Activated CD8-positive, alpha-beta T cell treated with anti-CD3 and anti-CD28 coated beads for 36 hours (primary cell): ENCODE data around the gene ZCCHC17. TPM values are rescaled to one million over a fixed set of nuclear protein-coding genes. Genes with fewer than 3 reads are reported as not detected.

Experiments used
- ATAC-seq: fragments of 200-7000 bp; cut with Tn5 transposase; one replicate; pipeline ENCODE4 v1.10.0; 2021; ENCODE audit warnings: mild to moderate bottlenecking, moderate library complexity
- CTCF ChIA-PET: fragments of 350-600 bp; sonication (Branson Sonifier 250); formaldehyde crosslinking; loops from one replicate; lab custom pipeline; 2021; ENCODE audit warnings: antibody characterized with exemption; lab: Charles Lee
- POLR2A ChIA-PET: fragments of 350-600 bp; sonication (Branson Sonifier 250); formaldehyde crosslinking; loops from one replicate; lab custom pipeline; 2021; ENCODE audit warnings: antibody characterized with exemption; lab: Charles Lee
- DNase-seq: peaks from one replicate; pipeline ENCODE4 v3.0.0-alpha.2; 2020
- H3K27ac Mint-ChIP-seq: one replicate; pipeline ENCODE4 v1.8.0; 2021; ENCODE audit warnings: mild to moderate bottlenecking, mixed read lengths
- H3K27me3 Mint-ChIP-seq: one replicate; pipeline ENCODE4 v1.8.0; 2021; ENCODE audit warnings: mixed read lengths
- H3K36me3 Mint-ChIP-seq: one replicate; pipeline ENCODE4 v1.8.0; 2021; ENCODE audit warnings: low read depth, mixed read lengths
- H3K4me1 Mint-ChIP-seq: one replicate; pipeline ENCODE4 v1.8.0; 2021; ENCODE audit warnings: low read depth, mixed read lengths
- H3K4me3 Mint-ChIP-seq: one replicate; pipeline ENCODE4 v1.8.0; 2021; ENCODE audit warnings: mild to moderate bottlenecking, moderate library complexity, mixed read lengths
- H3K9me3 Mint-ChIP-seq: one replicate; pipeline ENCODE4 v1.8.0; 2021; ENCODE audit warnings: mixed read lengths
- intact Hi-C: fragments of 100-400 bp; cut with micrococcal nuclease; formaldehyde crosslinking; loops from one replicate; pipeline ENCODE4 v1.10.0; 2022
- total RNA-seq, 2 experiments: library from RNA; stranded (reverse); gene quantifications; one replicate each; pipeline ENCODE4 v1.2.3, GENCODE V29; 2021
- TF ChIP-seq, protein P1 (sequence below): fragments of 200-600 bp; IDR thresholded peaks from one replicate; pipeline ENCODE4 v1.8.0; 2022; ENCODE audit warnings: antibody characterized with exemption, mild to moderate bottlenecking

Gene ZCCHC17
- total RNA-seq, 2 experiments from 2014 or later: 27.2 to 28.7 TPM

DNA sequence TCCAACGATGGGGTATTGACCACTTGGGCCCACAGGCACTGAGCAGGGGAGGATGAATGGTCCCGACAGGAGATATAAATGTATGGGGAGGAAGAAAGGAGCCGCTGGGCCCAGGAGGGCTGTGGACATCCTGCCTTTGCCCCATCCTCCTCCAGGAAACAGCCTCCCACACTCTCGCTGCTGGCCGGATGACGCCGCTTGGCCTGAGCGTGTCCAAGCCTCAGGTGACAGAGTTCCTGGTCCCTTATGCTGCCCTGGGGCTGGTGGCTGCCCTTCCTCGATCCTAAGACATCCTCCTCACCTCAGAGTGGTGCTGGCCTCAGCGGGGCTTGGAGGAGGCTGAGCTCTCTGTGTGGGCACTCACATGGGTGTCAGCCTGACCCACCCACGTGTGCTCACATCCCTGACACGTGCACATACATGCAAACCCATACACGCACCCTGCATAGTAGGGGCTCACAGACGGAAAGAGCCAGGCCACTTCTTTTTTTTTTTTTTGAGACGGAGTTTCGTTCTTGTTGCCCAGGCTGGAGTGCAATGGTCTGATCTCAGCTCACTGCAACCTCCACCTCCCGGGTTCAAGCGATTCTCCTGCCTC lies 110.3 kb downstream of the ZCCHC17 start:
- no peaks in the 10 kb centered on the region for H3K36me3 Mint-ChIP-seq
- no peak for ATAC-seq
- no peak overlapping the region for H3K4me3 Mint-ChIP-seq
- DNase-seq: no peak
- no peaks in the 10 kb centered on the region for H3K9me3 Mint-ChIP-seq
- intact Hi-C loops: no loop called here
- ChIA-PET CTCF (no interaction called here), POLR2A (no interaction called here)
- H3K27ac Mint-ChIP-seq: no peak overlapping the region
- no peaks in the 10 kb centered on the region for H3K4me1 Mint-ChIP-seq
- H3K27me3 Mint-ChIP-seq: peaks cover 28% of the 10 kb centered on the region
- TF ChIP-seq, protein P1, sequence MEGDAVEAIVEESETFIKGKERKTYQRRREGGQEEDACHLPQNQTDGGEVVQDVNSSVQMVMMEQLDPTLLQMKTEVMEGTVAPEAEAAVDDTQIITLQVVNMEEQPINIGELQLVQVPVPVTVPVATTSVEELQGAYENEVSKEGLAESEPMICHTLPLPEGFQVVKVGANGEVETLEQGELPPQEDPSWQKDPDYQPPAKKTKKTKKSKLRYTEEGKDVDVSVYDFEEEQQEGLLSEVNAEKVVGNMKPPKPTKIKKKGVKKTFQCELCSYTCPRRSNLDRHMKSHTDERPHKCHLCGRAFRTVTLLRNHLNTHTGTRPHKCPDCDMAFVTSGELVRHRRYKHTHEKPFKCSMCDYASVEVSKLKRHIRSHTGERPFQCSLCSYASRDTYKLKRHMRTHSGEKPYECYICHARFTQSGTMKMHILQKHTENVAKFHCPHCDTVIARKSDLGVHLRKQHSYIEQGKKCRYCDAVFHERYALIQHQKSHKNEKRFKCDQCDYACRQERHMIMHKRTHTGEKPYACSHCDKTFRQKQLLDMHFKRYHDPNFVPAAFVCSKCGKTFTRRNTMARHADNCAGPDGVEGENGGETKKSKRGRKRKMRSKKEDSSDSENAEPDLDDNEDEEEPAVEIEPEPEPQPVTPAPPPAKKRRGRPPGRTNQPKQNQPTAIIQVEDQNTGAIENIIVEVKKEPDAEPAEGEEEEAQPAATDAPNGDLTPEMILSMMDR: no peak

DNA sequence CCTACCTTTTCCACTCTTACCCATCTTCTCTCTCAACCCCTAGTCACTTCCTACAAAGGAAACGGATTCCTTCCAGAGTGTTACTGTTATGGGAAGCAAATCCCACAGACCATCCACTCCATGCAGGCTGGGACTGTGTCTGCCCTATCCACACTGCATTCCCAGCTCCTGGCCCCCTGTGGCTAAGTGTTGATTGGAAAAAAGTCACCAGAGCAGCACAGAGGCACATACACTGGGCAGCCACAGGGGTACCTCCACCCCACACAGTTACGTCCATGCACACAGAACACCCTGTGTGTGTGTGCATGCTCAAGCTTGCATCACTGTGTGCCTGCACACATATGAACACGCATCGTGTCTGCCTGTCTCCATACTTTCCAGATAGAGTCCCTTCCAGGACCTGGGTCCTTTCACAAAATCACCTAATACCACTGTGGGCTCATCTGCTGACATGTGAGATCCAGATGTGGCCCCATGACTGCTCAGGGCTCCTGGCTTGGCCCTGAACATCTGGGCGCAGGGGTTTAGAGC lies 112.0 kb downstream of the ZCCHC17 start:
- Mint-ChIP-seq H3K27me3 (peaks cover 35% of the 10 kb centered on the region), H3K4me1 (peaks cover 3% of the 10 kb centered on the region), H3K4me3 (no peak overlapping the region), H3K27ac (no peak overlapping the region), H3K9me3 (no peaks in the 10 kb centered on the region), H3K36me3 (no peaks in the 10 kb centered on the region)
- ATAC-seq: no peak
- intact Hi-C loops: no loop called here
- DNase-seq: no peak
- CTCF ChIA-PET: interaction anchor here (0.8 to 1.3 kb wide), 2 partner anchors 14 kb away, joined by 3 to 4 read pairs; no protein-coding TSS in a partner anchor
- TF ChIP-seq, protein P1: no peak
- POLR2A ChIA-PET: no interaction called here

DNA sequence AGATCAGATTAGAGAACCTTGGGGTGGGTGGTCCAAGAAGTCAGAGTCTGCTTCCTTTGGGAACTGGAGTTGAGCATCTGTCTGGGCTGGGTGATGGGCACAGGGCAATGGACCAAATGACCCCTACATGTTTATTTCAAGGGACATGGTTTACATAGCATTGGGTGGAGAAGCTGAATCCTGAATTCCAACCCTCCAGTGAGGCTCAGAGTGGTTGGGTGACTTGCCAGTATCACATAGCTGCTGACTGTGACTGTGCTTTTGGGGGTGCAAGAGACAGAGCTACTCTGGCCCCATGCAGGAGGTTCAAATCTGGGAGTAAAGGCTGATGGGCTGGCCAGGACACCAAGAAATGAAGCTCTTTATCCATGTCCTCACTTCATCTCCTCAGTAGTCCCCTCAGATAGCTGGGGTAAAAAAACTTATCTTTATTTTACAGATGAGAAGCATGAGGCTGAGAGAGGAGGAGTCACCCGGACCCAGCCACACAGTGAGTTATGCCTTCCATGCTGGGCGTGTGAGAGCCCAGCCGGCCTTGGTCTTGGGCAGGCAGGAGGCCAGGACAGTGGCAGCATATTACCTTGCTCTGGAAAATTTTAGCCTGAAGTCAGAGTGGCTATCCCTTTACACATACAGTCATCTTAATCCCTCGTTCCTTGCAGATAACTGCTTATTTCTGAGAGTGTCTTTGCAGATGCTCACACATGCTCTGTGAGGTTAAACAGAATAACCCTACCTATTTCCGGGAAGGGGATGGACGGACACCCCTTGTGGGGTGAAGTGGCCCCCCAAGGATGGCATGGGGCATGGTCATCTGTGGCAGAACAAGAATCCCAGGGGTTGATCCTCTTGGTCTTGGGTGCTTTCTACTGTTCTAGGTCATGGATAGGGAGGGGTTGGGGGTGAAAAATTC lies 113.4 kb downstream of the ZCCHC17 start:
- H3K27ac Mint-ChIP-seq: no peak overlapping the region
- intact Hi-C loops: no loop called here
- H3K27me3 Mint-ChIP-seq: peaks cover 42% of the 10 kb centered on the region
- H3K4me3 Mint-ChIP-seq: no peak overlapping the region
- TF ChIP-seq, protein P1: no peak
- CTCF ChIA-PET: interaction anchor here (0.7 to 2.6 kb wide), 3 partner anchors 10 to 16 kb away, joined by 3 to 13 read pairs (median 3); no protein-coding TSS in a partner anchor
- peaks cover 3% of the 10 kb centered on the region for H3K4me1 Mint-ChIP-seq
- no peak for ATAC-seq
- H3K9me3 Mint-ChIP-seq: no peaks in the 10 kb centered on the region
- POLR2A ChIA-PET: no interaction called here
- DNase-seq: no peak
- H3K36me3 Mint-ChIP-seq: no peaks in the 10 kb centered on the region

DNA sequence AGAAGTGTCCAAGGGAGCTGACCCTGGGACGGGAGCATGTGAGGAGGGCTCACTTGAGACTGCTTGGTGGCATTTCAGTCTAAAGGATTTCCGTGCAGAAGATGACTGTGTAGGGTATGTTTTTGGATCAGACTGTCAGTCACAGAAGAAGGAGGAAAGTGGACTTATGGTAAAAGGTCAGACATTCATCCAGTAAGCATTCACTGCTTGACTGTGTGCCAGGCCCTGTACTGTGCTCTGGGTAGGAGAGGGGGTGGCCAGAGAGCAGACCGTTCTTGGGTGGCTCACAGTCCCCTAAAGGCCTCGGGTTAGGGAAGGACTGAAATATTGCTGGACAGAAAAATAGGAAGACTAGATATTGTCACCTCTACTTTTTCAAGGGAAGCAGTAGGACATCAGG lies 114.0 kb downstream of the ZCCHC17 start:
- Mint-ChIP-seq H3K27me3 (peaks cover 48% of the 10 kb centered on the region), H3K4me1 (peaks cover 3% of the 10 kb centered on the region), H3K36me3 (no peaks in the 10 kb centered on the region), H3K4me3 (no peak overlapping the region), H3K27ac (no peak overlapping the region), H3K9me3 (no peaks in the 10 kb centered on the region)
- DNase-seq (no peak), ATAC-seq (no peak)
- CTCF ChIA-PET: interaction anchor here (0.6 to 2.6 kb wide), 2 partner anchors 17 to 183 kb away, joined by 3 to 13 read pairs; no protein-coding TSS in a partner anchor
- intact Hi-C loops: no loop called here
- POLR2A ChIA-PET: no interaction called here
- TF ChIP-seq, protein P1: no peak
